GM10847 (cell line): ENCODE data around the gene NFIC.

Experiments used
- POLR2A ChIP-seq: IDR thresholded peaks from 2 replicates; pipeline ENCODE4 v1.6.1; 2011; ENCODE audit not compliant: insufficient read length; ENCODE audit errors: extremely low read depth

NFIC gene

GRCh38 chr19:3335431-3336350 lies 30.7 kb upstream of the NFIC start:
- TF ChIP-seq POLR2A: no peak

- no peak for TF ChIP-seq POLR2A
Observed at GRCh38 chr19:3336351-3336679, 30.1 kb upstream of the NFIC start.

- TF ChIP-seq POLR2A: no peak
Observed at GRCh38 chr19:3336680-3337523, 29.5 kb upstream of the NFIC start.

GRCh38 chr19:3338541-3339181 lies 27.7 kb upstream of the NFIC start:
- TF ChIP-seq POLR2A: no peak

- no peak for TF ChIP-seq POLR2A
Observed at GRCh38 chr19:3340340-3340739, 26.0 kb upstream of the NFIC start.

GRCh38 chr19:3342246-3342645 lies 24.1 kb upstream of the NFIC start:
- no peak for TF ChIP-seq POLR2A

- no peak for TF ChIP-seq POLR2A
Observed at GRCh38 chr19:3343619-3344502, 22.5 kb upstream of the NFIC start.

- TF ChIP-seq POLR2A: no peak
Observed at GRCh38 chr19:3344608-3345598, 21.5 kb upstream of the NFIC start.

- no peak for TF ChIP-seq POLR2A
Observed at GRCh38 chr19:3345850-3346460, 20.4 kb upstream of the NFIC start.

- no peak for TF ChIP-seq POLR2A
Observed at GRCh38 chr19:3346677-3347353, 19.6 kb upstream of the NFIC start.

GRCh38 chr19:3348042-3348441 lies 18.3 kb upstream of the NFIC start:
- no peak for TF ChIP-seq POLR2A

- no peak for TF ChIP-seq POLR2A
Observed at GRCh38 chr19:3350014-3350663, 16.2 kb upstream of the NFIC start.
